ENCODE measurements around the gene STAB2.

Gene STAB2

DNA sequence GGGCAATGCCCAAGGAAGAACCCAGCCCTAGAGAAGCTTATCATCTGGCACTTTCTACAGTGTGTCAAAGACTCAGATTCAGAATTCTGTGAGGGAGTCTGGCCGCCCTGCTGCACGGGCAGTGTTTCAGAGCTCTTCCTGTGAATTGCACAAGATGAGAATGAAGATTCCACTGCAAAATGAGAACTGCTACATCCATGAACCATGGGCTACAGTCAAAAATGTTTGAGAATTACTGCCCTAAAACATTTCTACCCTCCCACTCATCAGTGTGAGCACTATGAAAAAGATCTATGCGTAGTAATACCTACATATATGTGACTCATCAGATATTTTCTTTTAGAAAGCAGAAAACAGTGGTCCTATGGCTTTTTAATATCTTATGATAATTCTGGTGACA, 104.0 kb downstream of the STAB2 start:
- TF ChIP-seq NFIC (IDR thresholded peaks at IDR 0.05) (no peak), TAF1 (IDR thresholded peaks at IDR 0.05; ENCODE audit: low read depth) (no peak), TCF12 (IDR thresholded peaks at IDR 0.05; ENCODE audit: low read depth) (no peak), RAD21 (IDR thresholded peaks at IDR 0.05; ENCODE audit: low read depth) (no peak), EGR1 (IDR thresholded peaks at IDR 0.05) (no peak), CREB1 (IDR thresholded peaks at IDR 0.05; ENCODE audit: low read depth) (no peak), ZBTB7A (IDR thresholded peaks at IDR 0.05; ENCODE audit: low read depth) (no peak), TEAD4 (IDR thresholded peaks at IDR 0.05) (no peak), YY1 (IDR thresholded peaks at IDR 0.05; ENCODE audit: low read depth) (no peak), EP300 (IDR thresholded peaks at IDR 0.05; ENCODE audit: borderline replicate concordance) (no peak), FOXM1 (IDR thresholded peaks at IDR 0.05; ENCODE audit: borderline replicate concordance, low read depth) (no peak), CEBPB (IDR thresholded peaks at IDR 0.05) (no peak)
- TF ChIP-seq, protein P1, sequence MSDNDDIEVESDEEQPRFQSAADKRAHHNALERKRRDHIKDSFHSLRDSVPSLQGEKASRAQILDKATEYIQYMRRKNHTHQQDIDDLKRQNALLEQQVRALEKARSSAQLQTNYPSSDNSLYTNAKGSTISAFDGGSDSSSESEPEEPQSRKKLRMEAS (IDR thresholded peaks at IDR 0.05): no peak
- TF ChIP-seq, protein P2, sequence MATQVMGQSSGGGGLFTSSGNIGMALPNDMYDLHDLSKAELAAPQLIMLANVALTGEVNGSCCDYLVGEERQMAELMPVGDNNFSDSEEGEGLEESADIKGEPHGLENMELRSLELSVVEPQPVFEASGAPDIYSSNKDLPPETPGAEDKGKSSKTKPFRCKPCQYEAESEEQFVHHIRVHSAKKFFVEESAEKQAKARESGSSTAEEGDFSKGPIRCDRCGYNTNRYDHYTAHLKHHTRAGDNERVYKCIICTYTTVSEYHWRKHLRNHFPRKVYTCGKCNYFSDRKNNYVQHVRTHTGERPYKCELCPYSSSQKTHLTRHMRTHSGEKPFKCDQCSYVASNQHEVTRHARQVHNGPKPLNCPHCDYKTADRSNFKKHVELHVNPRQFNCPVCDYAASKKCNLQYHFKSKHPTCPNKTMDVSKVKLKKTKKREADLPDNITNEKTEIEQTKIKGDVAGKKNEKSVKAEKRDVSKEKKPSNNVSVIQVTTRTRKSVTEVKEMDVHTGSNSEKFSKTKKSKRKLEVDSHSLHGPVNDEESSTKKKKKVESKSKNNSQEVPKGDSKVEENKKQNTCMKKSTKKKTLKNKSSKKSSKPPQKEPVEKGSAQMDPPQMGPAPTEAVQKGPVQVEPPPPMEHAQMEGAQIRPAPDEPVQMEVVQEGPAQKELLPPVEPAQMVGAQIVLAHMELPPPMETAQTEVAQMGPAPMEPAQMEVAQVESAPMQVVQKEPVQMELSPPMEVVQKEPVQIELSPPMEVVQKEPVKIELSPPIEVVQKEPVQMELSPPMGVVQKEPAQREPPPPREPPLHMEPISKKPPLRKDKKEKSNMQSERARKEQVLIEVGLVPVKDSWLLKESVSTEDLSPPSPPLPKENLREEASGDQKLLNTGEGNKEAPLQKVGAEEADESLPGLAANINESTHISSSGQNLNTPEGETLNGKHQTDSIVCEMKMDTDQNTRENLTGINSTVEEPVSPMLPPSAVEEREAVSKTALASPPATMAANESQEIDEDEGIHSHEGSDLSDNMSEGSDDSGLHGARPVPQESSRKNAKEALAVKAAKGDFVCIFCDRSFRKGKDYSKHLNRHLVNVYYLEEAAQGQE (IDR thresholded peaks at IDR 0.05; ENCODE audit: low read depth): no peak
- TF ChIP-seq, protein P3, sequence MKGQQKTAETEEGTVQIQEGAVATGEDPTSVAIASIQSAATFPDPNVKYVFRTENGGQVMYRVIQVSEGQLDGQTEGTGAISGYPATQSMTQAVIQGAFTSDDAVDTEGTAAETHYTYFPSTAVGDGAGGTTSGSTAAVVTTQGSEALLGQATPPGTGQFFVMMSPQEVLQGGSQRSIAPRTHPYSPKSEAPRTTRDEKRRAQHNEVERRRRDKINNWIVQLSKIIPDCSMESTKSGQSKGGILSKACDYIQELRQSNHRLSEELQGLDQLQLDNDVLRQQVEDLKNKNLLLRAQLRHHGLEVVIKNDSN (IDR thresholded peaks at IDR 0.05): no peak

DNA sequence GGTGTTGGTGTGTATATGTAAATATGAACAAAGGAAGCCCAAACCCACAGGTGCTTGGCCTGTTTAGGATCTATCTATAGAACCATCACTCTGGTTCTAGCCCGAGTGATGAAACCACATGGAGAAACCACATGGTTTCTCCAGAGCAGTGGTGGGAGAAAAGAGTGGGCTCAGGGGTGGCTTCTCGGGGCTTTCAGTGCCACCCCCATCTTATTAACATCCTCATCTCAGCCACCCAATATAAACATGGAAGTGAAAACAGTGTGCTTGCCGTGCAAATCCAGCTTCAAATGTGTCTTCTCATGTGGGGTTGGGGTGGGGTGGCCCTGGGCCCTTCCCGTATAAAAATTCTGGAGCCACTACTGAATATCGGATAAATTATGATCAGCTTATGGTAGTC, 109.0 kb downstream of the STAB2 start:
- no peak for TF ChIP-seq TEAD4 (IDR thresholded peaks at IDR 0.05)
- TF ChIP-seq TCF12 (IDR thresholded peaks at IDR 0.05; ENCODE audit: low read depth): no peak
- no peak for TF ChIP-seq EGR1 (IDR thresholded peaks at IDR 0.05)
- TF ChIP-seq ZBTB7A (IDR thresholded peaks at IDR 0.05; ENCODE audit: low read depth): no peak
- no peak for TF ChIP-seq RAD21 (IDR thresholded peaks at IDR 0.05; ENCODE audit: low read depth)
- TF ChIP-seq, protein P1 (IDR thresholded peaks at IDR 0.05): no peak
- TF ChIP-seq CREB1 (IDR thresholded peaks at IDR 0.05; ENCODE audit: low read depth): no peak
- TF ChIP-seq EP300 (IDR thresholded peaks at IDR 0.05; ENCODE audit: borderline replicate concordance): no peak
- no peak for TF ChIP-seq NFIC (IDR thresholded peaks at IDR 0.05)

DNA sequence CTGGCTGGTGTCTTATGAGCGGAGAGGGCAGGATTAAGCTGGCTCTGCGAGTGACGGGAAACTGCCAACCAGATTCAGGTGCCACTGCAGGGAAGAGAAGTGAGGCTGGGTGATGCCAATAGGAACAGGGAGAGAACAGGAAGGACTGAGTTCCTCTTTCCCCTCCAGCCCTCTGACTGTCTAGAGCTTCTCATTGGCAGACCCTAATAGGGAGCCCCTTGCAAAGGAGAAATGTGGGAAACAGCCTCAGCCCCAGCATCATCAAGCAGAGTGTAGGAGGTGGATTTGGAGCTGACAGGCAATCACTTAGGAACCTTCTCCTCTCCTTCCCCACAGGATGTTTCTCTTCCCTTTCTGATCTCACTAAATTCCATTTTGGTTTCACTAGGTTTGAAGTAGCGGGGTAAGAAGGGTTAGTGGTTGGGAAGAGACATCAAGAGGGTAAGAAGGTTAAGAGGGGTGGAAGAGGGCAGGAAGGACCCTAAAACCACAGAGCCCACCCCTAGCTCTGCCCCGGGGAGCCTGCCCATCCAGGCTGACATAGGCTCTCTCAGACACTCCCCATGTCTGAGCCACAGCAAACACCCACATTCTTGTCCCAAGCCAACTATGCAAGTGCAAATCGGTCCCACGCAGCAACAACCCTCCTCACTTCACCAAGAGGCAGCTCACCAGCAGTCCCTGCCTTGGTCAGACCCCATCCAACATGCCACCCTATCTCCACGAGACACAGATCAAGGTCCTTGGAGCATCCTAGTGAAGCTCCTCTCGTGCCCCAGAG, 111.1 kb downstream of the STAB2 start:
- no peak for TF ChIP-seq TCF12 (IDR thresholded peaks at IDR 0.05; ENCODE audit: low read depth)
- TF ChIP-seq, protein P3 (IDR thresholded peaks at IDR 0.05): no peak
- TF ChIP-seq NFIC (IDR thresholded peaks at IDR 0.05): no peak
- TF ChIP-seq EP300 (IDR thresholded peaks at IDR 0.05; ENCODE audit: borderline replicate concordance): no peak
- TF ChIP-seq, protein P1 (IDR thresholded peaks at IDR 0.05): no peak
- no peak for TF ChIP-seq ZBTB7A (IDR thresholded peaks at IDR 0.05; ENCODE audit: low read depth)
- TF ChIP-seq CREB1 (IDR thresholded peaks at IDR 0.05; ENCODE audit: low read depth): no peak
- no peak for TF ChIP-seq TEAD4 (IDR thresholded peaks at IDR 0.05)
- TF ChIP-seq CEBPB (IDR thresholded peaks at IDR 0.05): no peak
- no peak for TF ChIP-seq TAF1 (IDR thresholded peaks at IDR 0.05; ENCODE audit: low read depth)
- no peak for TF ChIP-seq YY1 (IDR thresholded peaks at IDR 0.05; ENCODE audit: low read depth)
- TF ChIP-seq EGR1 (IDR thresholded peaks at IDR 0.05): no peak

DNA sequence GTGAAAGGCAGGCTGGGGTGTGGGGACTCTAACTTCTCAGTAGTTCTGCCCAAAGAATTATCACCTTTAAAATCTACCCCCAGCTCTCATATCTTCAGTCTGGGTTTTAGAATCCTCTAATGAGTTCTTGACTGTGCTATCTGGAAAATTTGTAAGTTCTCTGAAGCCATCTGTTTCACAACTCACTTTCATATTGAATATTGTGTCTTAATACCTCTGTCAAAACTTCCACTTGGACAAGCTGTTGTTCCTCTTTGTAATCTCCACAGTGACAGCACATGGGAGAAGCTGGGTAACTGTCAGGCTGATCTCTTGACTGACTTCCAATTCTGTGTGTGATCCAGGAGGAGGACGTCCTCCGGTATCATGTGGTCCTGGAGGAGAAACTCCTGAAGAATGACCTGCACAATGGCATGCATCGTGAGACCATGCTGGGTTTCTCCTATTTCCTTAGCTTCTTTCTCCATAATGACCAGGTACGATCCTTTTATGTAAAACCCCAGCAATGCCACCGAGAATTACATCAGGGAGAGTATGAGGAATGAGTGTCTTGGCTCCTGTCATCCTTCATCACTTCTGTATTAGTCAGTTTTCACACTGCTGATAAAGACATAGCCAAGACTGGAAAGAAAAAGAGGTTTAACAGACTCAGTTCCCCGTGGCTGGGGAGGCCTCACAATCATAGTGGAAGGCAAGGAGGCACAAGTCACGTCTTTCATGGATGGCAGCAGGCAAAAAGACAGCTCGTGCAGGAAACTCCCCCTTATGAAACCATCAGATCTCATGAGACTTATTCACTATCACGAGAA, 111.9 kb downstream of the STAB2 start:
- no peak for TF ChIP-seq CEBPB (IDR thresholded peaks at IDR 0.05)
- no peak for TF ChIP-seq ZBTB7A (IDR thresholded peaks at IDR 0.05; ENCODE audit: low read depth)
- TF ChIP-seq, protein P2 (IDR thresholded peaks at IDR 0.05; ENCODE audit: low read depth): no peak
- no peak for TF ChIP-seq YY1 (IDR thresholded peaks at IDR 0.05; ENCODE audit: low read depth)
- no peak for TF ChIP-seq TCF12 (IDR thresholded peaks at IDR 0.05; ENCODE audit: low read depth)
- TF ChIP-seq, protein P3 (IDR thresholded peaks at IDR 0.05): no peak
- no peak for TF ChIP-seq CREB1 (IDR thresholded peaks at IDR 0.05; ENCODE audit: low read depth)
- TF ChIP-seq NFIC (IDR thresholded peaks at IDR 0.05): no peak
- TF ChIP-seq EGR1 (IDR thresholded peaks at IDR 0.05): no peak
- TF ChIP-seq TEAD4 (IDR thresholded peaks at IDR 0.05): no peak
- TF ChIP-seq FOXM1 (IDR thresholded peaks at IDR 0.05; ENCODE audit: borderline replicate concordance, low read depth): no peak
- no peak for TF ChIP-seq TAF1 (IDR thresholded peaks at IDR 0.05; ENCODE audit: low read depth)
- TF ChIP-seq EP300 (IDR thresholded peaks at IDR 0.05; ENCODE audit: borderline replicate concordance): no peak
- TF ChIP-seq RAD21 (IDR thresholded peaks at IDR 0.05; ENCODE audit: low read depth): no peak

Data from Ishikawa (cell line).